ENCODE measurements around the gene SFXN4.

DNA sequence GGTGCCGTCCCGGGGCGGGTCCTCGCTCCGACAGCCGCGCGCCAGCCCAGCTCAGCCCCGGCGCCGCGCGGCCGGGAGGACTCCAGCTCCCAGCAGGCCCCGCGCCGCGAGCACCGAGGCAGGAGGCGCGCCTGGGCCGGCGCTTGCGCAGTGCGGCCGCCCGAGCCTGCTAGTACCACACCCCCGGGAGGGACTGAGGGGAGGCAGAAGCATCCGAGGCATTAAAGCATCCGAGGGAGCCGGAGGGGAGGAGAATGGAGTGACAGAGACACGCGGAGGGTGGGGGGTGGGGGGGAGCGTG is 41.8 kb upstream of the SFXN4 start, which contains the start of gene GRK5:
- TF ChIP-seq, protein P1, sequence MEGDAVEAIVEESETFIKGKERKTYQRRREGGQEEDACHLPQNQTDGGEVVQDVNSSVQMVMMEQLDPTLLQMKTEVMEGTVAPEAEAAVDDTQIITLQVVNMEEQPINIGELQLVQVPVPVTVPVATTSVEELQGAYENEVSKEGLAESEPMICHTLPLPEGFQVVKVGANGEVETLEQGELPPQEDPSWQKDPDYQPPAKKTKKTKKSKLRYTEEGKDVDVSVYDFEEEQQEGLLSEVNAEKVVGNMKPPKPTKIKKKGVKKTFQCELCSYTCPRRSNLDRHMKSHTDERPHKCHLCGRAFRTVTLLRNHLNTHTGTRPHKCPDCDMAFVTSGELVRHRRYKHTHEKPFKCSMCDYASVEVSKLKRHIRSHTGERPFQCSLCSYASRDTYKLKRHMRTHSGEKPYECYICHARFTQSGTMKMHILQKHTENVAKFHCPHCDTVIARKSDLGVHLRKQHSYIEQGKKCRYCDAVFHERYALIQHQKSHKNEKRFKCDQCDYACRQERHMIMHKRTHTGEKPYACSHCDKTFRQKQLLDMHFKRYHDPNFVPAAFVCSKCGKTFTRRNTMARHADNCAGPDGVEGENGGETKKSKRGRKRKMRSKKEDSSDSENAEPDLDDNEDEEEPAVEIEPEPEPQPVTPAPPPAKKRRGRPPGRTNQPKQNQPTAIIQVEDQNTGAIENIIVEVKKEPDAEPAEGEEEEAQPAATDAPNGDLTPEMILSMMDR (conservative IDR thresholded peaks at IDR 0.05; ENCODE audit: low read length): no peak
- TF ChIP-seq EZH2phosphoT487 (IDR thresholded peaks at IDR 0.05; ENCODE audit: borderline replicate concordance): no peak

Data from Loucy (cell line).